K562 (cell line): ENCODE results near the gene MRPS26. TPM values are rescaled to one million over a fixed set of nuclear protein-coding genes. Genes with fewer than 3 reads are reported as not detected.

Source experiments
- ATAC-seq: fragments of 200-7000 bp; cut with Tn5 transposase; 3 replicates; pipeline ENCODE4 v1.9.1; 2020; ENCODE audit warnings: moderate library complexity
- BruUV-seq: library from RNA; stranded (reverse); fragments of 400-500 nt; replicated peaks from 2 replicates; lab custom pipeline; 2021; lab: Mats Ljungman, UMichigan
- CTCF ChIA-PET: fragments of 300-600 bp; formaldehyde crosslinking; extraction: SDS; loops from one replicate; lab custom pipeline; 2021; ENCODE audit warnings: low intra/inter-chr PET ratio; lab: Yijun Ruan, JAX
- POLR2A ChIA-PET: fragments of 300-600, 350-650 bp; sonication (Branson Sonifier 250); formaldehyde crosslinking; extraction: SDS; loops from one replicate; lab custom pipeline; 2021; ENCODE audit warnings: antibody characterized with exemption, inconsistent platforms; lab: Yijun Ruan, JAX
- DNase-seq, 4 experiments: peaks; one replicate each; pipeline versions ENCODE4 v3.0.0 to v3.0.0-alpha.2; 2011 to 2018; ENCODE audit warnings: low spot score in 3 of 4, mixed read lengths in 3 of 4; ENCODE audit errors: extremely low read depth in 1 of 4
- FAIRE-seq: peaks from 2 replicates; lab custom pipeline; 2011; peaks lifted over from hg19 to GRCh38; lab: Jason Lieb, UNC
- H2AFZ ChIP-seq: 2 replicates; pipeline ENCODE4 v1.6.0; 2011; ENCODE audit warnings: low read depth, low read length, control low read depth, inconsistent platforms
- H3K27ac ChIP-seq: fragments of 200-600 bp; 3 replicates; pipeline ENCODE4 v1.8.0; 2011; ENCODE audit warnings: low read depth, mild to moderate bottlenecking, control low read depth, inconsistent platforms, low read length, moderate library complexity, mixed read lengths; ENCODE audit errors: extremely low read depth
- H3K27me3 ChIP-seq, 2 experiments: fragments of 300-600 bp in 1 of 2; 2 replicates in 1 of 2; 3 replicates in 1 of 2; pipeline versions ENCODE4 v1.6.0 to v1.8.0; 2011; ENCODE audit warnings: inconsistent platforms in 2 of 2, low read length in 2 of 2, mild to moderate bottlenecking in 1 of 2, mixed read lengths in 1 of 2, moderate library complexity in 1 of 2; ENCODE audit not compliant: control insufficient read depth in 2 of 2, insufficient read depth in 2 of 2
- H3K36me3 ChIP-seq: fragments of 300-600 bp; 3 replicates; pipeline ENCODE4 v1.8.0; 2011; ENCODE audit warnings: mild to moderate bottlenecking, low read length, inconsistent platforms; ENCODE audit not compliant: control insufficient read depth, insufficient read depth
- H3K4me1 ChIP-seq, 2 experiments: fragments of 200-600 bp in 1 of 2; replicated peaks in 1 of 2; 2 replicates in 1 of 2; 3 replicates in 1 of 2; pipeline versions ENCODE4 v1.5.1 to v1.8.0; 2011; ENCODE audit warnings: inconsistent platforms in 2 of 2, low read length in 2 of 2, mild to moderate bottlenecking in 1 of 2, mixed read lengths in 1 of 2, moderate library complexity in 1 of 2; ENCODE audit not compliant: control insufficient read depth in 2 of 2, insufficient read depth in 2 of 2
- H3K4me2 ChIP-seq: 2 replicates; pipeline ENCODE4 v1.6.1; 2011; ENCODE audit warnings: low read length, control low read depth, inconsistent platforms, mixed read lengths; ENCODE audit not compliant: insufficient read depth
- H3K4me3 ChIP-seq: fragments of 200-600 bp; sonication (generic), shearing (Covaris generic); 2 replicates; pipeline ENCODE4 v1.5.1; 2016; ENCODE audit warnings: control low read depth, inconsistent platforms
- H3K79me2 ChIP-seq: fragments of 200-600 bp; 3 replicates; pipeline ENCODE4 v1.8.0; 2011; ENCODE audit warnings: low read length, inconsistent platforms; ENCODE audit not compliant: control insufficient read depth, insufficient read depth
- H3K9ac ChIP-seq, 2 experiments: 2 replicates each; pipeline versions ENCODE4 v1.6.0 to v1.6.1; 2011; ENCODE audit warnings: low read depth in 2 of 2, low read length in 2 of 2, control low read depth in 1 of 2, inconsistent platforms in 1 of 2, mild to moderate bottlenecking in 1 of 2, mixed read lengths in 1 of 2; ENCODE audit not compliant: insufficient read depth in 1 of 2
- H3K9me1 ChIP-seq: one replicate; pipeline ENCODE4 v1.6.0; 2011; ENCODE audit warnings: inconsistent platforms, mild to moderate bottlenecking, low read length, moderate library complexity; ENCODE audit not compliant: control insufficient read depth, insufficient read depth
- H3K9me3 ChIP-seq: replicated peaks from 2 replicates; pipeline ENCODE4 v1.5.1; 2011; ENCODE audit warnings: low read depth, low read length, inconsistent platforms; ENCODE audit not compliant: control insufficient read depth, insufficient read depth
- H4K20me1 ChIP-seq: replicated peaks from 2 replicates; pipeline ENCODE4 v1.6.1; 2011; ENCODE audit warnings: low read length, inconsistent platforms, mixed read lengths; ENCODE audit not compliant: control insufficient read depth, insufficient read depth
- BCOR ChIP-seq: fragments of 450-650 bp; IDR thresholded peaks from 2 replicates; pipeline ENCODE4 v1.6.1; 2016
- CBFA2T2 ChIP-seq: fragments of 450-650 bp; conservative IDR thresholded peaks from 2 replicates; pipeline ENCODE4 v1.6.1; 2017; ENCODE audit warnings: mild to moderate bottlenecking
- MYBL2 ChIP-seq, 2 experiments: fragments of 450-650 bp in 1 of 2; sonication (generic) in 1 of 2; formaldehyde crosslinking in 1 of 2; IDR thresholded peaks; 2 replicates each; pipeline versions ENCODE4 v1.6.1 to v1.8.1; 2017 to 2022; ENCODE audit warnings: borderline replicate concordance in 1 of 2, inconsistent platforms in 1 of 2, low read depth in 1 of 2, mild to moderate bottlenecking in 1 of 2, missing genetic modification reagents in 1 of 2, moderate library complexity in 1 of 2
- NCOA2 ChIP-seq, 2 experiments: fragments of 450-650 bp; IDR thresholded peaks; 2 replicates each; pipeline ENCODE4 v1.6.1; 2018; ENCODE audit warnings: mild to moderate bottlenecking in 2 of 2, moderate library complexity in 1 of 2; ENCODE audit not compliant: partially characterized antibody in 2 of 2
- RBM14 ChIP-seq: fragments of 200-400 bp; formaldehyde crosslinking; IDR thresholded peaks from 2 replicates; pipeline ENCODE4 v1.6.1; 2018; ENCODE audit warnings: low read depth, mild to moderate bottlenecking, low read length, moderate library complexity, borderline replicate concordance; ENCODE audit not compliant: insufficient read depth
- TCFL5 ChIP-seq: fragments of 250-450 bp; sonication (Bioruptor Pico); conservative IDR thresholded peaks from 2 replicates; pipeline ENCODE4 v1.6.1; 2021; ENCODE audit warnings: mild to moderate bottlenecking, moderate library complexity, matching md5 sums
- TEAD1 ChIP-seq, 2 experiments: fragments of 450-650 bp in 1 of 2; sonication (generic) in 1 of 2; formaldehyde crosslinking; IDR thresholded peaks; 2 replicates each; pipeline versions ENCODE4 v1.4.0 to v1.8.0; 2020 to 2022; ENCODE audit warnings: mild to moderate bottlenecking in 2 of 2, missing genetic modification reagents in 1 of 2
- ZEB2 ChIP-seq: fragments of 450-650 bp; IDR thresholded peaks from 2 replicates; pipeline ENCODE4 v1.6.1; 2016
- ZHX1 ChIP-seq: fragments of 150-350 bp; conservative IDR thresholded peaks from 2 replicates; pipeline ENCODE4 v1.6.1; 2014; ENCODE audit warnings: low read length
- ZKSCAN3 ChIP-seq: fragments of 250-450 bp; sonication (Bioruptor Pico); IDR thresholded peaks from 2 replicates; pipeline ENCODE4 v1.4.0; 2020
- ZNF3 ChIP-seq: fragments of 250-450 bp; sonication (Bioruptor Pico); IDR thresholded peaks from 2 replicates; pipeline ENCODE4 v1.5.0; 2021; ENCODE audit warnings: mild to moderate bottlenecking, moderate library complexity
- ZNF354B ChIP-seq: fragments of 250-450 bp; sonication (Bioruptor Pico); IDR thresholded peaks from 2 replicates; pipeline ENCODE4 v1.4.0; 2020
- ZNF512 ChIP-seq: IDR thresholded peaks from 2 replicates; pipeline ENCODE4 v1.6.1; 2016; ENCODE audit warnings: missing genetic modification characterization, missing compliant biosample characterization
- ZNF696 ChIP-seq: fragments of 250-450 bp; sonication (Bioruptor Pico); conservative IDR thresholded peaks from 2 replicates; pipeline ENCODE4 v1.4.0; 2020; ENCODE audit warnings: mild to moderate bottlenecking, moderate library complexity
- WGBS: fragments of 100-300 bp; shearing (Covaris generic); methylation state at CpG from one replicate; pipeline ENCODE4 v1.1.6; 2016; ENCODE audit warnings: low coverage, mixed read lengths; ENCODE audit not compliant: insufficient coverage; ENCODE audit errors: missing lambda C conversion rate; 5-methylcytosine and 5-hydroxymethylcytosine counted together
- in situ Hi-C: fragments of 300-500 bp; cut with MboI; formaldehyde crosslinking; loops from 4 replicates; pipeline ENCODE4 v1.15.0; 2018; ENCODE audit warnings: inconsistent platforms, mixed read lengths
- intact Hi-C: fragments of 100-400 bp; cut with micrococcal nuclease; formaldehyde crosslinking; loops from 2 replicates; pipeline ENCODE4 v1.14.2; 2022
- polyA plus RNA-seq, 8 experiments: library from polyadenylated mRNA; depleted of rRNA in 4 of 8; stranded (reverse) in 5 of 8; unstranded in 3 of 8; fragments of >200 nt; fragmentation: Nextera tagmentation in 2 of 8; fragmentation: Illumina TruSeq in 1 of 8; extraction: Ambion mirVana in 2 of 8; extraction: Trizol in 1 of 8; gene quantifications; 2 replicates each; pipeline versions ENCODE4 v1.2.1 to v1.2.3, GENCODE V29; 2011 to 2014; ENCODE audit warnings: inconsistent platforms in 1 of 8, missing spikeins in 1 of 8
- total RNA-seq, 7 experiments: library from RNA; depleted of rRNA in 6 of 7; stranded (reverse); fragments of >200 nt in 6 of 7; fragmentation: Illumina TruSeq in 2 of 7; extraction: Trizol in 2 of 7; gene quantifications; 2 replicates each; pipeline versions ENCODE4 v1.2.1 to v1.2.3, GENCODE V29; 2011 to 2021; ENCODE audit warnings: low replicate concordance in 1 of 7
- TF ChIP-seq, protein P1 (sequence below): fragments of 450-650 bp; IDR thresholded peaks from 2 replicates; pipeline ENCODE4 v1.6.1; 2016; ENCODE audit warnings: mild to moderate bottlenecking
- TF ChIP-seq, protein P2 (sequence below): fragments of 250-450 bp; sonication (Bioruptor Pico); IDR thresholded peaks from 2 replicates; pipeline ENCODE4 v1.5.0; 2021

Gene MRPS26
- total and polyA plus RNA-seq, 9 of the 15 experiments (the other 6 are each of a cell fraction or from before 2014, with no cell fraction given) = 2.7 to 70.5 (median 28.8) TPM

GRCh38 chr20:3003416-3003815, 42.4 kb upstream of the MRPS26 start:
- FAIRE-seq = no peak
- intact Hi-C loops (loop anchor here (5.0 kb wide), 1 partner anchor 131 kb away; the partner anchor contains the start of gene PTPRA), in situ Hi-C loops (no loop called here)
- Histone ChIP-seq H3K4me2 (no peak overlapping the region), H4K20me1 (no peaks in the 10 kb centered on the region), H3K4me1 (no peaks in the 10 kb centered on the region), H2AFZ (no peak overlapping the region), H3K9me3 (no peaks in the 10 kb centered on the region), H3K27ac (no peak overlapping the region), H3K79me2 (no peaks in the 10 kb centered on the region), H3K27me3 (no peaks in the 10 kb centered on the region), H3K36me3 (peaks cover 43% of the 10 kb centered on the region; the same call in 2 of the 3 replicates), H3K9me1 (no peaks in the 10 kb centered on the region), H3K9ac (no peak overlapping the region), H3K4me3 (no peak overlapping the region)
- 78% methylated on average over 1 of the region's 2 CpGs for WGBS
- POLR2A ChIA-PET = no interaction called here
- CTCF ChIA-PET = no interaction called here
- no TSS peak for BruUV-seq
- no peak for ATAC-seq
- DNase-seq = no peak
- TF ChIP-seq ZNF3 = no peak
- TF ChIP-seq TEAD1 (CRISPR knock-in tag; IDR thresholded peaks at IDR 0.05) = no peak
- TF ChIP-seq, protein P1, sequence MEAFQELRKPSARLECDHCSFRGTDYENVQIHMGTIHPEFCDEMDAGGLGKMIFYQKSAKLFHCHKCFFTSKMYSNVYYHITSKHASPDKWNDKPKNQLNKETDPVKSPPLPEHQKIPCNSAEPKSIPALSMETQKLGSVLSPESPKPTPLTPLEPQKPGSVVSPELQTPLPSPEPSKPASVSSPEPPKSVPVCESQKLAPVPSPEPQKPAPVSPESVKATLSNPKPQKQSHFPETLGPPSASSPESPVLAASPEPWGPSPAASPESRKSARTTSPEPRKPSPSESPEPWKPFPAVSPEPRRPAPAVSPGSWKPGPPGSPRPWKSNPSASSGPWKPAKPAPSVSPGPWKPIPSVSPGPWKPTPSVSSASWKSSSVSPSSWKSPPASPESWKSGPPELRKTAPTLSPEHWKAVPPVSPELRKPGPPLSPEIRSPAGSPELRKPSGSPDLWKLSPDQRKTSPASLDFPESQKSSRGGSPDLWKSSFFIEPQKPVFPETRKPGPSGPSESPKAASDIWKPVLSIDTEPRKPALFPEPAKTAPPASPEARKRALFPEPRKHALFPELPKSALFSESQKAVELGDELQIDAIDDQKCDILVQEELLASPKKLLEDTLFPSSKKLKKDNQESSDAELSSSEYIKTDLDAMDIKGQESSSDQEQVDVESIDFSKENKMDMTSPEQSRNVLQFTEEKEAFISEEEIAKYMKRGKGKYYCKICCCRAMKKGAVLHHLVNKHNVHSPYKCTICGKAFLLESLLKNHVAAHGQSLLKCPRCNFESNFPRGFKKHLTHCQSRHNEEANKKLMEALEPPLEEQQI = no peak
- TF ChIP-seq ZHX1 = no peak
- no peak for TF ChIP-seq BCOR
- TF ChIP-seq TCFL5 (CRISPR knock-in tag) = no peak
- no peak for TF ChIP-seq MYBL2 (IDR thresholded peaks at IDR 0.05; ENCODE audit: low read depth)
- TF ChIP-seq MYBL2 (CRISPR knock-in tag; IDR thresholded peaks at IDR 0.05; ENCODE audit: borderline replicate concordance) = no peak
- no peak for TF ChIP-seq ZNF696 (CRISPR knock-in tag)
- no peak for TF ChIP-seq NCOA2 (IDR thresholded peaks at IDR 0.05; ENCODE audit: partially characterized antibody in 2 of 2)
- no peak for TF ChIP-seq ZKSCAN3 (CRISPR knock-in tag)
- no peak for TF ChIP-seq ZNF354B
- TF ChIP-seq, protein P2, sequence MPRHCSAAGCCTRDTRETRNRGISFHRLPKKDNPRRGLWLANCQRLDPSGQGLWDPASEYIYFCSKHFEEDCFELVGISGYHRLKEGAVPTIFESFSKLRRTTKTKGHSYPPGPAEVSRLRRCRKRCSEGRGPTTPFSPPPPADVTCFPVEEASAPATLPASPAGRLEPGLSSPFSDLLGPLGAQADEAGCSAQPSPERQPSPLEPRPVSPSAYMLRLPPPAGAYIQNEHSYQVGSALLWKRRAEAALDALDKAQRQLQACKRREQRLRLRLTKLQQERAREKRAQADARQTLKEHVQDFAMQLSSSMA (CRISPR knock-in tag) = no peak
- TF ChIP-seq CBFA2T2 = no peak
- TF ChIP-seq ZNF512 (tag) = no peak
- TF ChIP-seq RBM14 = no peak
- no peak for TF ChIP-seq ZEB2
